HG02884 (cell line): Measurements from ENCODE around the gene LPCAT1.
"Not testable (repeated sequence)": the region's sequence is repeated elsewhere in the genome, so short reads cannot be mapped to it uniquely, and the experiment has no call there.

ENCODE experiments used
- ATAC-seq: cut with Tn5 transposase; IDR thresholded peaks from one replicate; pipeline ENCODE4 v1.9.1; 2021; ENCODE audit warnings: mild to moderate bottlenecking, moderate library complexity; ENCODE audit not compliant: unreplicated experiment

LPCAT1 gene

GRCh38 chr5:1541702-1542400, 18.1 kb upstream of the LPCAT1 start:
- no peak for ATAC-seq

DNA sequence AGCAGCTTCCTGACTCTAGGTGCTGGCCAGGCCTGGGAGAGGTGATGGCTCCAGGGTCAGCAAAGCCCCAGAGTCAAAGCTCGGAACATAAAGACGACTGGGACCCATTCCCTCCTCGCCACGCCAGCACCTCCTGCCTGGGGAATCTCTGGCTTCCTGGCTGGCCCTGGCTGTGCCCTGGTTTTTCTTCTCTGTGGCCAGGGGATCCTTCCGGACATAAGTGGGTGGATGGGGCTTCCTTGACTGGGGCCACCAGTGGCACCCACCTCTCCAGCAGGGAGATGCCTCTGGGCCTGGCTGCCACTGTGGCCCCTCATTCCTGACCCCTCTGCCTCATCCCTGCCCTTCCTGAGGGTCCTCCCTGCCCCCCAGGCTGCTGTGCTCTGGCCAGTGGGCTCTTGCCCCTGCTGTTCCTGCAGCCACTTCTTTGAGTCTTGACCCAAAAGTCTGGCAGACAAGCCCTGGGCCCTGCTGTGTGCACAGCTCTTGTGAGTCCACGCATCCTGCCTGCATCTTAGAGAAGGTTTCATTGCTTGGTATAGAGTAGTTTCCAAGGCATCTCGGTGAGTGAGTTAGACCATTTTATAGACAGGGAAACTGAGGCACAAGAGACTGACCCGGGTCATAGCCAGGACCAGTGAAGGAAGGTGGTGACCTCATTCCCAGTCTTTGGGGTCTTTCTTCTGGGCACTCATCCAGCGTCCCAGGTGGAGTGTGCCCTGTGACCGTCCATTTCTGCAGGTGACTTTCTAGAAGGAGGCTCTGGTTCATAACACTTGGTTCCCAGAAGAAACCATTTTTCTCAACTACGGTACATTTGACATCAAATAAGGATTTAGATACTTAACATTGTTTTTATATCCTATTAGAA, 17.3 kb upstream of the LPCAT1 start:
- no peak for ATAC-seq

DNA sequence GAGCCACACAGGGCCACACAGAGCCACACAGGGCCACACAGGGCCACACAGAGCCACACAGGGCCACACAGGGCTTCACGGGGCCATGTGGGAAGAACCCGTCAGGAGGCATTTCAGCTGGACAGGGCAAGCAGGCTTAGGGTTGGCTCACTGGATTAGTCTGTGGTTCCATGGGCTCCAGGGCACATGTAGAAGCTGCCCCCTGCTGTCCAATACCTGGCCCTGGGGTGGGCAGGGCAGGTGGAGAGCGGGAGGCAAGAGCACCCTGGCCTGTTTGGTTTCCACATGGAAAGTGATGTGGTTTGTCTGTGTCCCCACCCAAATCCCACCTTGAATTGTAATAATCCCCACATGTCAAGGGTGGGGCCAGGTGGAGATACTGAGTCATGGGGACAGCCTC, 16.4 kb upstream of the LPCAT1 start:
- ATAC-seq, result no peak

GRCh38 chr5:1539393-1540161, 15.8 kb upstream of the LPCAT1 start:
- ATAC-seq, result not testable (repeated sequence)

GRCh38 chr5:1538741-1539392, 15.1 kb upstream of the LPCAT1 start:
- ATAC-seq, result no peak

DNA sequence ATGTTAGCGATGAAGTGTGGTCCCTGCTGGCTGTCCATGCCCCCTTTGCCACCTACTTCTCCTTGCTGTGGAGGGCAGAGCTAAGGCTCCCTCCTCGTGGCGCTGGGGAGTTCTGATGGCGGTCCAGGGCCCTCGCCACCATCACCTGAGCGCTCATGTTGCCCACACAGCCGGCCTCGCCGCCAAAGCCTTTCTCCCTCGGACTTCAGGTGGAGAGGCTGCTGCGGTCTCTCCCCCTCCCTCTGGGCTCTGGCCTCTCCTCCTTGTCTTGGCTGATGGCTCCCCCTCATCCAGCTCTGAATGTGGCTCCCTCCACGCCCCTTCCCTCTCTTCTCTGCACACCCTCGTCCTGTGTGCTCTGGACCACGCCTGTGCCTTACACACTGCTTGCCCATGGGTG, 14.5 kb upstream of the LPCAT1 start:
- no peak for ATAC-seq

GRCh38 chr5:1537603-1538154, 13.9 kb upstream of the LPCAT1 start:
- ATAC-seq, result no peak

- no peak for ATAC-seq
Observed at GRCh38 chr5:1536871-1537602, 13.3 kb upstream of the LPCAT1 start.

GRCh38 chr5:1536322-1536845, 12.6 kb upstream of the LPCAT1 start:
- peak; percentile 99 for ATAC-seq

DNA sequence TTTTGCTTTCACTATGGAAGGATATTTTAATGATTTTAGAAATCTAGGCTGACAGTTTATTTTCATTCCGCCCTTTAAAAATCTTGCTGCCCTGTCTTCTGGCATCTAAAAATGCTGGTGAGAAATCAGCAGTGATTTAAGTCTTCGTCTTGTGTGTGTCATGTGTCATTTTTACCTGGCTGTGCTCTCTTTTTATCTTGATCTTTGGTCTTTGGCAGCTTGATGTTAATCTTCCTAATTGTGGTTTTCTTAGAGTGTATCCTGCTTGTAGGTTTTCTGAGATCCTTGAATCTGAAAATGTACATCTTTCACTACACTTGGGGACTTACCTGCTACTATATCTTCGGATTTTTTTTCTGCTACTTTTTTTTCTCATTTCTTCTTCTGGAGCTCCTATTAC, 11.9 kb upstream of the LPCAT1 start:
- ATAC-seq, result no peak

GRCh38 chr5:1532384-1532783, 8.6 kb upstream of the LPCAT1 start:
- no peak for ATAC-seq

- no peak for ATAC-seq
Observed at GRCh38 chr5:1529498-1529897, 5.7 kb upstream of the LPCAT1 start.

- ATAC-seq, result no peak
Observed at GRCh38 chr5:1527533-1528205, 3.9 kb upstream of the LPCAT1 start.

GRCh38 chr5:1526681-1527131, 2.9 kb upstream of the LPCAT1 start:
- ATAC-seq, result no peak

DNA sequence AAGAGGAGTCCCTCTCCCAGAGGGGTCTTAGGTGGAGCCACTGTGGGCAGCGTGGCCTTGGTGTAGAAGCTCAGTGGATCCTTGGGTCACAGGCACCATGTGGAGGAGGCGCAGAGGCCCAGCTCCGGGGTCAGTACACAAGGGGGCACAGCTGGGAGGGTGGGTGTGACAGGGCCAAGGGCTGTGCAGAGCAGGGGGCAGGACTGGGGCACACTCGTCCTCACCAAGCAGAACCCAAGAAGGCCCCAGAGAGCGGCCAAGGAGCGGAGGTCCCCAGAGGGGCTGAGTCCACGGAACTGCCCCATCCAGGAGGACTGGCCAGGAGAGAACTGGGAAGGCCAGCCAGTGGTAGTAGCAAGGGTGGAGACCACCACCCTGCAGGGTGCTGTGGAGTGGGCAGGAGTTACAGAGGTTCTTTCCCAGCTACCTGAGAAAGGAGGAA, 2.5 kb upstream of the LPCAT1 start:
- ATAC-seq, result no peak

- ATAC-seq, result no peak
Observed at GRCh38 chr5:1525624-1526189, 1.9 kb upstream of the LPCAT1 start.

- ATAC-seq, result no peak
Observed at GRCh38 chr5:1524799-1525623, 1.3 kb upstream of the LPCAT1 start.

- ATAC-seq, result no peak
Observed at GRCh38 chr5:1524481-1524798, 680 bp upstream of the LPCAT1 start.
